Measurements from ENCODE around the gene HNF4A. TPM values are rescaled to one million over a fixed set of nuclear protein-coding genes. Genes with fewer than 3 reads are reported as not detected.
A peak's percentile ranks its signal among the peaks of the same experiment; 100 is the strongest.

HNF4A gene
- total and polyA plus RNA-seq, 2 of the 13 experiments (the other 11 are each of a cell fraction or from before 2014, with no cell fraction given), result 80.9 to 169 TPM

DNA sequence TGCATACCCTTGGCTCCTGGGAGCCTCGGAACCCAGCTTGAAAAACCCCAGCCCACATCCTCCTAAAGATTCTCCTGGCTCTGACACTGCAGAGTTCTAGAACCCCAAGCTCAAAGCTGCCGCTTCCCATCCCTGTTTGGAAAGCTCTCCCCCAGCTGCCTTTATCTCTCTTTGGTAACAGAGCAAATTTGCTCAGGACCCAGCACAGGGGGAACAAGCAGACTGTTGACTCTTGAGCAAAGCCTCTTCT, 38.9 kb downstream of the HNF4A start (continued):
- TF ChIP-seq ZBTB26 (CRISPR knock-in tag; IDR thresholded peaks at IDR 0.05; ENCODE audit: borderline replicate concordance) (peak; percentile 99), ZSCAN21 (CRISPR knock-in tag; IDR thresholded peaks at IDR 0.05; ENCODE audit: borderline replicate concordance) (no peak; the same call in 1 of the 2 replicates), UBTF (CRISPR knock-in tag; IDR thresholded peaks at IDR 0.05) (no peak; the same call in 1 of the 2 replicates), ZNF570 (CRISPR knock-in tag; IDR thresholded peaks at IDR 0.05; ENCODE audit: borderline replicate concordance) (no peak), SRSF1 (optimal IDR thresholded peaks at IDR 0.05; ENCODE audit: low read depth, low read length) (no peak), SMARCC2 (IDR thresholded peaks at IDR 0.05) (no peak), TBX2 (CRISPR knock-in tag; IDR thresholded peaks at IDR 0.05; ENCODE audit: borderline replicate concordance) (no peak), ZNF263 (CRISPR knock-in tag; IDR thresholded peaks at IDR 0.05) (no peak), ZNF879 (CRISPR knock-in tag; IDR thresholded peaks at IDR 0.05) (0 out of 2 replicates have a peak, but pooled peaks have one; percentile 53), GMEB1 (CRISPR knock-in tag; IDR thresholded peaks at IDR 0.05; ENCODE audit: borderline replicate concordance) (no peak; the same call in 1 of the 2 replicates), HOXA7 (CRISPR knock-in tag; IDR thresholded peaks at IDR 0.05) (no peak), ARNTL (CRISPR knock-in tag; IDR thresholded peaks at IDR 0.05) (no peak), PRPF4 (IDR thresholded peaks at IDR 0.05; ENCODE audit: low read depth, low read length, poor library complexity, severe bottlenecking) (no peak), ZBTB20 (CRISPR knock-in tag; IDR thresholded peaks at IDR 0.05; ENCODE audit: borderline replicate concordance, low read depth) (peak; percentile 99; the same call in 1 of the 2 replicates), ZNF34 (CRISPR knock-in tag; IDR thresholded peaks at IDR 0.05; ENCODE audit: borderline replicate concordance) (no peak), SMYD3 (CRISPR knock-in tag; IDR thresholded peaks at IDR 0.05) (no peak; the same call in 1 of the 2 replicates), RXRB (CRISPR knock-in tag; IDR thresholded peaks at IDR 0.05; ENCODE audit: borderline replicate concordance) (no peak; the same call in 1 of the 2 replicates), HOXA5 (CRISPR knock-in tag; IDR thresholded peaks at IDR 0.05) (peak; percentile 97; the same call in 1 of the 2 replicates), HDAC2 (CRISPR knock-in tag; IDR thresholded peaks at IDR 0.05) (peak; percentile 100; the same call in 1 of the 2 replicates), RNF2 (conservative IDR thresholded peaks at IDR 0.05; ENCODE audit: low read depth) (no peak)
- TF ChIP-seq, protein P1, sequence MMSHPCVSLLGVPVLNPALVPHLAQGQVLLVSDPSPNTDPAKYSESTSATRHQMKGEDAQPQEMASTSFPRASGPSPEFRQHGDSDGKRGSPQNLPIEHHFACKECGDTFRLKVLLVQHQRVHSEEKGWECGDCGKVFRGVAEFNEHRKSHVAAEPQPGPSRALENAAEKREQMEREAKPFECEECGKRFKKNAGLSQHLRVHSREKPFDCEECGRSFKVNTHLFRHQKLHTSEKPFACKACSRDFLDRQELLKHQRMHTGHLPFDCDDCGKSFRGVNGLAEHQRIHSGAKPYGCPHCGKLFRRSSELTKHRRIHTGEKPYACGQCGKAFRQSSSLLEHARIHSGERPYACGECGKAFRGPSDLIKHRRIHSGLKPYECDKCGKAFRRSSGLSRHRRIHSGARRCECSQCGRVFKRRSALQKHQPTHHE (CRISPR knock-in tag; IDR thresholded peaks at IDR 0.05; ENCODE audit: borderline replicate concordance), result no peak
